ENCODE data around the gene FGR.
"Not testable (repeated sequence)": the region's sequence is repeated elsewhere in the genome, so short reads cannot be mapped to it uniquely, and the experiment has no call there.

The FGR gene

GRCh38 chr1:27634985-27635367 lies at the start of gene FGR:
FGR (minus strand) TSS chr1:27635185; CDS start chr1:27623916, 11,269 bp downstream.
- DNase-seq (ENCODE audit: low spot score) = no peak

GRCh38 chr1:27684176-27684575 lies 49.2 kb upstream of the FGR start:
- DNase-seq (ENCODE audit: low spot score) = no peak

GRCh38 chr1:27682351-27682944 lies 47.5 kb upstream of the FGR start:
- DNase-seq (ENCODE audit: low spot score) = no peak

- not testable (repeated sequence) for DNase-seq (ENCODE audit: low spot score)
Measured at GRCh38 chr1:27681580-27681979, 46.6 kb upstream of the FGR start.

- not testable (repeated sequence) for DNase-seq (ENCODE audit: low spot score)
Measured at GRCh38 chr1:27680225-27680791, 45.3 kb upstream of the FGR start.

GRCh38 chr1:27678747-27679146 lies 43.8 kb upstream of the FGR start:
- no peak for DNase-seq (ENCODE audit: low spot score)

GRCh38 chr1:27676410-27676809 lies 41.4 kb upstream of the FGR start:
- no peak for DNase-seq (ENCODE audit: low spot score)

- DNase-seq (ENCODE audit: low spot score) = no peak
Measured at GRCh38 chr1:27672750-27673112, 37.7 kb upstream of the FGR start.

- peak; percentile 96 for DNase-seq (ENCODE audit: low spot score)
Measured at GRCh38 chr1:27671964-27672749, 37.2 kb upstream of the FGR start, which contains the start of gene IFI6. IFI6 (minus strand) TSS chr1:27672192; CDS start chr1:27669314, 2,878 bp downstream.

- DNase-seq (ENCODE audit: low spot score) = no peak
Measured at GRCh38 chr1:27669876-27670275, 34.9 kb upstream of the FGR start.

GRCh38 chr1:27668808-27669723 lies 34.1 kb upstream of the FGR start:
- no peak for DNase-seq (ENCODE audit: low spot score)

- DNase-seq (ENCODE audit: low spot score) = no peak
Measured at GRCh38 chr1:27668121-27668807, 33.3 kb upstream of the FGR start.

GRCh38 chr1:27666791-27667254 lies 31.8 kb upstream of the FGR start:
- DNase-seq (ENCODE audit: low spot score) = no peak

- DNase-seq (ENCODE audit: low spot score) = no peak
Measured at GRCh38 chr1:27666294-27666693, 31.3 kb upstream of the FGR start.

GRCh38 chr1:27665016-27665651 lies 30.1 kb upstream of the FGR start:
- no peak for DNase-seq (ENCODE audit: low spot score)

GRCh38 chr1:27664291-27664690 lies 29.3 kb upstream of the FGR start:
- no peak for DNase-seq (ENCODE audit: low spot score)

GRCh38 chr1:27662707-27663393 lies 27.9 kb upstream of the FGR start:
- peak; percentile 69 for DNase-seq (ENCODE audit: low spot score)

- DNase-seq (ENCODE audit: low spot score) = no peak
Measured at GRCh38 chr1:27662261-27662660, 27.3 kb upstream of the FGR start.

GRCh38 chr1:27661412-27662075 lies 26.6 kb upstream of the FGR start:
- DNase-seq (ENCODE audit: low spot score) = no peak

- DNase-seq (ENCODE audit: low spot score) = no peak
Measured at GRCh38 chr1:27660300-27660835, 25.4 kb upstream of the FGR start.

Measured in putamen (tissue), 1 donor.